H1 (cell line): Measurements from ENCODE around the gene TENT4B. TPM values are rescaled to one million over a fixed set of nuclear protein-coding genes. Genes with fewer than 3 reads are reported as not detected.

Experiments
- CTCF ChIA-PET: fragments of 300-600 bp; sonication (Branson Sonifier 250); formaldehyde crosslinking; loops from one replicate; lab custom pipeline; 2021; ENCODE audit not compliant: partially characterized antibody; lab: Charles Lee
- POLR2A ChIA-PET: fragments of 300-600 bp; sonication (Branson Sonifier 250); formaldehyde crosslinking; loops from one replicate; lab custom pipeline; 2021; ENCODE audit warnings: inconsistent platforms; ENCODE audit not compliant: partially characterized antibody; lab: Charles Lee
- DNase-seq, 2 experiments: peaks; one replicate each; pipeline versions ENCODE4 v3.0.0 to v3.0.0-alpha.2; 2010 to 2022; ENCODE audit warnings: low spot score in 2 of 2, low read depth in 1 of 2, mixed read lengths in 1 of 2
- FAIRE-seq: peaks from 2 replicates; lab custom pipeline; 2011; peaks lifted over from hg19 to GRCh38; lab: Jason Lieb, UNC
- H2AFZ ChIP-seq: 2 replicates; pipeline ENCODE4 v1.8.1; 2012; ENCODE audit warnings: low read length, inconsistent platforms
- H2AK5ac ChIP-seq: 2 replicates; pipeline ENCODE4 v1.6.1; 2013; ENCODE audit warnings: low read depth, low read length
- H2BK120ac ChIP-seq: replicated peaks from 2 replicates; pipeline ENCODE3; 2013; ENCODE audit warnings: low read depth, low read length, inconsistent platforms
- H2BK12ac ChIP-seq: 2 replicates; pipeline ENCODE4 v1.6.1; 2013; ENCODE audit warnings: low read depth, low read length
- H2BK15ac ChIP-seq: 2 replicates; pipeline ENCODE4 v1.6.1; 2013; ENCODE audit warnings: low read length
- H2BK20ac ChIP-seq: 2 replicates; pipeline ENCODE4 v1.6.1; 2013; ENCODE audit warnings: low read length
- H2BK5ac ChIP-seq: 2 replicates; pipeline ENCODE4 v1.6.1; 2013; ENCODE audit warnings: low read depth, low read length
- H3K14ac ChIP-seq: 2 replicates; pipeline ENCODE4 v1.6.1; 2013; ENCODE audit warnings: inconsistent platforms; ENCODE audit not compliant: insufficient read length
- H3K18ac ChIP-seq: 2 replicates; pipeline ENCODE4 v1.6.1; 2013; ENCODE audit warnings: low read length; ENCODE audit errors: extremely low read depth
- H3K23ac ChIP-seq: 2 replicates; pipeline ENCODE4 v1.6.1; 2013; ENCODE audit warnings: inconsistent platforms; ENCODE audit not compliant: insufficient read length
- H3K23me2 ChIP-seq: 2 replicates; pipeline ENCODE4 v1.6.1; 2013; ENCODE audit warnings: low read depth, low read length
- H3K27ac ChIP-seq: 2 replicates; pipeline ENCODE4 v1.6.1; 2011; ENCODE audit warnings: low read depth, low read length, inconsistent platforms
- H3K27me3 ChIP-seq, 4 experiments: replicated peaks in 1 of 4; 1 replicate in 1 of 4; 2 replicates in 3 of 4; pipeline versions ENCODE4 v1.6.1 to v1.8.1; 2011 to 2013; ENCODE audit warnings: low read length in 3 of 4, mild to moderate bottlenecking in 3 of 4, inconsistent platforms in 2 of 4, mixed read lengths in 2 of 4, moderate library complexity in 1 of 4; ENCODE audit not compliant: control insufficient read depth in 3 of 4, insufficient read depth in 3 of 4; ENCODE audit errors: extremely low read depth in 1 of 4
- H3K36me3 ChIP-seq, 4 experiments: 2 replicates each; pipeline versions ENCODE4 v1.6.1 to v1.8.1; 2011 to 2013; ENCODE audit warnings: mild to moderate bottlenecking in 4 of 4, low read length in 3 of 4, moderate library complexity in 2 of 4, control low read depth in 1 of 4, inconsistent platforms in 1 of 4; ENCODE audit not compliant: insufficient read depth in 4 of 4, control insufficient read depth in 2 of 4
- H3K4ac ChIP-seq: replicated peaks from 2 replicates; pipeline ENCODE3; 2013; ENCODE audit warnings: low read length, low read depth, mixed read lengths, inconsistent platforms; ENCODE audit not compliant: insufficient read length
- H3K4me1 ChIP-seq, 4 experiments: replicated peaks in 1 of 4; 1 replicate in 1 of 4; 2 replicates in 3 of 4; pipeline versions ENCODE4 v1.6.1 to v1.8.1; 2011 to 2013; ENCODE audit warnings: low read length in 3 of 4, inconsistent platforms in 2 of 4, mixed read lengths in 1 of 4; ENCODE audit not compliant: insufficient read depth in 4 of 4, control insufficient read depth in 3 of 4
- H3K4me2 ChIP-seq, 2 experiments: 2 replicates each; pipeline versions ENCODE4 v1.6.1 to v1.8.1; 2011 to 2013; ENCODE audit warnings: low read depth in 2 of 2, low read length in 2 of 2, control low read depth in 1 of 2, inconsistent platforms in 1 of 2, mild to moderate bottlenecking in 1 of 2; ENCODE audit not compliant: insufficient read depth in 1 of 2
- H3K4me3 ChIP-seq, 4 experiments: fragments of 200-600, 300-600 bp in 1 of 4; sonication (generic), shearing (Covaris generic), sonication (Bioruptor Twin) in 1 of 4; 2 replicates each; pipeline versions ENCODE4 v1.5.1 to v1.8.1; 2011 to 2016; ENCODE audit warnings: low read length in 4 of 4, low read depth in 3 of 4, control low read depth in 2 of 4, inconsistent platforms in 2 of 4, mild to moderate bottlenecking in 2 of 4, mixed read lengths in 1 of 4, moderate library complexity in 1 of 4; ENCODE audit not compliant: insufficient read depth in 2 of 4; ENCODE audit errors: extremely low read depth in 1 of 4
- H3K56ac ChIP-seq: replicated peaks from 2 replicates; pipeline ENCODE3; 2013; ENCODE audit warnings: low read depth, mild to moderate bottlenecking, mixed read lengths, low read length, inconsistent platforms; ENCODE audit not compliant: insufficient read length
- H3K79me1 ChIP-seq: 2 replicates; pipeline ENCODE4 v1.6.1; 2013; ENCODE audit warnings: low read depth, low read length, control low read depth
- H3K79me2 ChIP-seq, 2 experiments: 2 replicates each; pipeline versions ENCODE4 v1.6.1 to v1.8.1; 2012 to 2013; ENCODE audit warnings: low read length in 2 of 2, mild to moderate bottlenecking in 2 of 2, inconsistent platforms in 1 of 2; ENCODE audit not compliant: insufficient read depth in 2 of 2, control insufficient read depth in 1 of 2
- H3K9ac ChIP-seq, 4 experiments: replicated peaks in 1 of 4; 1 replicate in 1 of 4; 2 replicates in 3 of 4; pipeline versions ENCODE4 v1.6.1 to v1.8.1; 2011 to 2013; ENCODE audit warnings: low read depth in 3 of 4, low read length in 3 of 4, control low read depth in 2 of 4, mild to moderate bottlenecking in 2 of 4, moderate library complexity in 2 of 4, inconsistent platforms in 1 of 4; ENCODE audit errors: extremely low read depth in 1 of 4
- H3K9me3 ChIP-seq, 2 experiments: 2 replicates each; pipeline versions ENCODE4 v1.6.1 to v1.8.1; 2012 to 2013; ENCODE audit warnings: mild to moderate bottlenecking in 2 of 2, moderate library complexity in 2 of 2, control low read depth in 1 of 2, inconsistent platforms in 1 of 2, low read depth in 1 of 2, low read length in 1 of 2, mixed read lengths in 1 of 2; ENCODE audit not compliant: insufficient read depth in 2 of 2
- H4K20me1 ChIP-seq, 2 experiments: replicated peaks in 1 of 2; 2 replicates each; pipeline versions ENCODE3 to v1.8.1; 2011 to 2013; ENCODE audit warnings: inconsistent platforms in 2 of 2, low read length in 2 of 2, mild to moderate bottlenecking in 1 of 2; ENCODE audit not compliant: insufficient read depth in 2 of 2, control insufficient read depth in 1 of 2
- H4K5ac ChIP-seq: 2 replicates; pipeline ENCODE4 v1.6.1; 2013; ENCODE audit warnings: low read length, low read depth, mixed read lengths, inconsistent platforms; ENCODE audit not compliant: insufficient read length
- H4K8ac ChIP-seq: 2 replicates; pipeline ENCODE4 v1.8.0; 2013; ENCODE audit warnings: mild to moderate bottlenecking, moderate library complexity, low read length, inconsistent platforms; ENCODE audit not compliant: insufficient read depth; ENCODE audit errors: extremely low read depth
- H4K91ac ChIP-seq: replicated peaks from 2 replicates; pipeline ENCODE3; 2013; ENCODE audit warnings: low read length, mixed read lengths, inconsistent platforms; ENCODE audit not compliant: insufficient read length
- BRCA1 ChIP-seq: IDR thresholded peaks from 2 replicates; pipeline ENCODE4 v1.6.1; 2012; ENCODE audit warnings: low read depth, low read length, improper control_type of control experiment
- CEBPB ChIP-seq: IDR thresholded peaks from 2 replicates; pipeline ENCODE4 v1.6.1; 2012; ENCODE audit warnings: low read depth, low read length
- CTCF ChIP-seq, 3 experiments: IDR thresholded peaks; 1 replicate in 2 of 3; 2 replicates in 1 of 3; pipeline versions ENCODE4 v1.5.1 to v1.6.1; 2011; ENCODE audit warnings: low read length in 3 of 3, mild to moderate bottlenecking in 3 of 3, inconsistent platforms in 2 of 3, low read depth in 1 of 3, moderate library complexity in 1 of 3; ENCODE audit not compliant: insufficient read depth in 1 of 3; ENCODE audit errors: control extremely low read depth in 1 of 3
- E2F6 ChIP-seq: IDR thresholded peaks from 2 replicates; pipeline ENCODE4 v1.6.1; 2012; ENCODE audit warnings: inconsistent platforms
- GTF2F1 ChIP-seq: IDR thresholded peaks from 2 replicates; pipeline ENCODE4 v1.6.1; 2012; ENCODE audit warnings: low read depth, low read length, improper control_type of control experiment, borderline replicate concordance
- KDM1A ChIP-seq: fragments of 200-600, 300-600 bp; sonication (generic); IDR thresholded peaks from 2 replicates; pipeline ENCODE4 v1.7.1; 2016; ENCODE audit warnings: mild to moderate bottlenecking, low read length, borderline replicate concordance
- POLR2A ChIP-seq, 2 experiments: IDR thresholded peaks; 1 replicate in 1 of 2; 2 replicates in 1 of 2; pipeline ENCODE4 v1.6.1; 2011; ENCODE audit warnings: low read depth in 2 of 2, low read length in 2 of 2, mild to moderate bottlenecking in 2 of 2; ENCODE audit errors: control extremely low read depth in 1 of 2
- RBBP5 ChIP-seq: IDR thresholded peaks from 2 replicates; pipeline ENCODE4 v1.7.1; 2012; ENCODE audit warnings: low read depth, mild to moderate bottlenecking, inconsistent platforms, low read length, moderate library complexity, borderline replicate concordance
- SAP30 ChIP-seq: fragments of 300-600 bp; sonication (generic); IDR thresholded peaks from 2 replicates; pipeline ENCODE4 v1.7.1; 2012; ENCODE audit warnings: low read length, moderate library complexity, mild to moderate bottlenecking, inconsistent platforms; ENCODE audit not compliant: insufficient read depth, insufficient replicate concordance
- TAF7 ChIP-seq: optimal IDR thresholded peaks from 2 replicates; pipeline ENCODE3; 2011; ENCODE audit warnings: low read depth, mild to moderate bottlenecking, inconsistent platforms, low read length, moderate library complexity, borderline replicate concordance
- TCF12 ChIP-seq: IDR thresholded peaks from 2 replicates; pipeline ENCODE4 v1.6.1; 2011; ENCODE audit warnings: low read depth, mild to moderate bottlenecking, low read length
- WGBS, 2 experiments: shearing (Covaris generic) in 1 of 2; methylation state at CpG; one replicate each; pipeline versions ENCODE4 v1.1.6 to v1.1.7; 2013 to 2015; ENCODE audit warnings: low lambda C conversion rate in 2 of 2, mixed read lengths in 2 of 2, inconsistent platforms in 1 of 2, low coverage in 1 of 2, missing lambda C conversion rate in 1 of 2; ENCODE audit not compliant: insufficient replicate concordance in 2 of 2, insufficient coverage in 1 of 2, insufficient read length in 1 of 2; ENCODE audit errors: extremely low coverage in 1 of 2, missing lambda C conversion rate in 1 of 2; 5-methylcytosine and 5-hydroxymethylcytosine counted together
- polyA plus RNA-seq, 7 experiments: library from polyadenylated mRNA; depleted of rRNA in 3 of 7; stranded (reverse) in 5 of 7; unstranded in 2 of 7; fragments of >200 nt in 5 of 7; fragments of 200-250 nt in 2 of 7; gene quantifications; 1 replicate in 5 of 7; 2 replicates in 1 of 7; 4 replicates in 1 of 7; pipeline versions ENCODE4 v1.2.1 to v1.2.3, GENCODE V29; 2011 to 2013; ENCODE audit warnings: missing spikeins in 2 of 7, mixed read lengths in 2 of 7
- total RNA-seq: library from RNA; stranded (reverse); fragmentation: NEBNext Ultra II Directional; extraction: Animal tissue kit (Norgen Biotek cat#: 25700); gene quantifications from 2 replicates; pipeline ENCODE4 v1.2.1, GENCODE V29; 2021

TENT4B gene
- total and polyA plus RNA-seq, 2 of the 8 experiments (the other 6 are each of a cell fraction or from before 2014, with no cell fraction given): 4.2 to 15.7 TPM

- CTCF ChIA-PET: interaction anchor here (0.6 to 1.5 kb wide), 6 partner anchors 9 to 137 kb away, joined by 3 to 6 read pairs (median 4); no protein-coding TSS in a partner anchor
- H3K4me1 ChIP-seq: no peaks in the 10 kb centered on the region
- H4K8ac ChIP-seq: no peak overlapping the region
- no peak overlapping the region for H2BK12ac ChIP-seq
- no peak overlapping the region for H2BK120ac ChIP-seq
- H2BK20ac ChIP-seq: no peak overlapping the region
- peaks cover 4 to 35% of the 10 kb centered on the region in 2 experiments; a peak in 3 of 4 replicates for H3K79me2 ChIP-seq
- no peak overlapping the region for H2BK15ac ChIP-seq
- H3K4me2 ChIP-seq: no peak overlapping the region
- POLR2A ChIA-PET: no interaction called here
- no peak for DNase-seq
- H3K9me3 ChIP-seq: no peaks in the 10 kb centered on the region
- no peak overlapping the region for H3K14ac ChIP-seq
- no peak overlapping the region for H3K4me3 ChIP-seq
- no peak overlapping the region for H3K56ac ChIP-seq
- H3K79me1 ChIP-seq: peaks cover 13% of the 10 kb centered on the region; the same call in 1 of the 2 replicates
- no peak overlapping the region for H2AK5ac ChIP-seq
- no peak overlapping the region for H3K4ac ChIP-seq
- H4K20me1 ChIP-seq: no peaks in the 10 kb centered on the region
- no peak overlapping the region for H4K91ac ChIP-seq
- H2BK5ac ChIP-seq: no peak overlapping the region
- no peaks in the 10 kb centered on the region for H3K23me2 ChIP-seq
- no peak overlapping the region for H3K23ac ChIP-seq
- H4K5ac ChIP-seq: no peak overlapping the region
- FAIRE-seq: no peak
- H2AFZ ChIP-seq: no peak overlapping the region
- no peaks in the 10 kb centered on the region for H3K27me3 ChIP-seq
- no peaks in the 10 kb centered on the region for H3K36me3 ChIP-seq
- WGBS, 2 experiments: 90% methylated on average over 6 of the region's 6 CpGs; no CpG with 5 or more reads in 1 of the 2 experiments
- no peak overlapping the region for H3K9ac ChIP-seq
- H3K27ac ChIP-seq: no peak overlapping the region; the same call in 1 of the 2 replicates
- H3K18ac ChIP-seq: no peak overlapping the region
- no peak for TF ChIP-seq CEBPB
- no peak for TF ChIP-seq CTCF (IDR thresholded peaks at IDR 0.05; ENCODE audit: control extremely low read depth in 1 of 3, insufficient read depth in 1 of 3, low read depth in 1 of 3, low read length in 3 of 3)
- TF ChIP-seq BRCA1: no peak
- no peak for TF ChIP-seq TAF7
- no peak for TF ChIP-seq POLR2A (IDR thresholded peaks at IDR 0.05; ENCODE audit: control extremely low read depth in 1 of 2, low read depth in 2 of 2, low read length in 2 of 2)
- TF ChIP-seq E2F6: no peak
- no peak for TF ChIP-seq SAP30
- no peak for TF ChIP-seq GTF2F1
- TF ChIP-seq KDM1A: no peak
- TF ChIP-seq TCF12: no peak
- TF ChIP-seq RBBP5: no peak
These were observed 50.6 kb downstream of the TENT4B start for GRCh38 chr16:50203681-50204080.
